Mesendoderm (in vitro differentiated cells): ENCODE data around the gene GPT2.
A peak's percentile ranks its signal among the peaks of the same experiment; 100 is the strongest.

ENCODE experiments used
- DNase-seq: peaks from one replicate; pipeline ENCODE4 v3.0.0; 2013
- H2AK5ac ChIP-seq: 2 replicates; pipeline ENCODE4 v1.6.1; 2013; ENCODE audit warnings: low read length, inconsistent platforms
- H2BK120ac ChIP-seq: 2 replicates; pipeline ENCODE4 v1.6.1; 2013; ENCODE audit warnings: low read depth, mild to moderate bottlenecking, low read length, moderate library complexity, mixed read lengths
- H2BK15ac ChIP-seq: replicated peaks from 2 replicates; pipeline ENCODE4 v1.6.1; 2013; ENCODE audit warnings: low read depth, mild to moderate bottlenecking, moderate library complexity
- H2BK5ac ChIP-seq: 2 replicates; pipeline ENCODE4 v1.6.1; 2013; ENCODE audit warnings: low read length, inconsistent platforms
- H3K18ac ChIP-seq: 2 replicates; pipeline ENCODE4 v1.6.1; 2013; ENCODE audit warnings: mild to moderate bottlenecking, low read length, mixed read lengths
- H3K23ac ChIP-seq: one replicate; pipeline ENCODE4 v1.6.1; 2013; ENCODE audit warnings: low read length
- H3K27ac ChIP-seq: 2 replicates; pipeline ENCODE4 v1.5.1; 2013; ENCODE audit warnings: low read depth, mild to moderate bottlenecking, inconsistent platforms, low read length, moderate library complexity
- H3K27me3 ChIP-seq: 2 replicates; pipeline ENCODE4 v1.6.1; 2013; ENCODE audit warnings: low read length, control low read depth, mild to moderate bottlenecking, inconsistent platforms; ENCODE audit not compliant: insufficient read depth, poor library complexity
- H3K36me3 ChIP-seq: 2 replicates; pipeline ENCODE4 v1.6.1; 2013; ENCODE audit warnings: low read length, inconsistent platforms; ENCODE audit not compliant: control insufficient read depth, insufficient read depth
- H3K4ac ChIP-seq: one replicate; pipeline ENCODE4 v1.6.1; 2013; ENCODE audit warnings: low read depth, mild to moderate bottlenecking, low read length, moderate library complexity
- H3K4me1 ChIP-seq: 2 replicates; pipeline ENCODE4 v1.6.1; 2013; ENCODE audit warnings: low read depth, low read length, inconsistent platforms; ENCODE audit not compliant: control insufficient read depth
- H3K4me2 ChIP-seq: 2 replicates; pipeline ENCODE4 v1.6.1; 2013; ENCODE audit warnings: low read length
- H3K4me3 ChIP-seq: 2 replicates; pipeline ENCODE4 v1.5.1; 2013; ENCODE audit warnings: mild to moderate bottlenecking, low read length
- H3K56ac ChIP-seq: one replicate; pipeline ENCODE4 v1.6.1; 2013; ENCODE audit warnings: low read length
- H3K79me1 ChIP-seq: 2 replicates; pipeline ENCODE4 v1.6.1; 2013; ENCODE audit warnings: low read length, inconsistent platforms
- H3K79me2 ChIP-seq: 2 replicates; pipeline ENCODE4 v1.6.1; 2013; ENCODE audit warnings: mild to moderate bottlenecking, low read length; ENCODE audit not compliant: control insufficient read depth, insufficient read depth
- H3K9ac ChIP-seq: 2 replicates; pipeline ENCODE4 v1.6.1; 2013; ENCODE audit warnings: low read length, inconsistent platforms
- H4K5ac ChIP-seq: one replicate; pipeline ENCODE4 v1.6.1; 2013; ENCODE audit warnings: low read length
- H4K8ac ChIP-seq: one replicate; pipeline ENCODE4 v1.6.1; 2013; ENCODE audit warnings: low read depth, mild to moderate bottlenecking, control low read depth, low read length, moderate library complexity
- WGBS: extraction: QIAGEN DNeasy Blood & Tissue Kit; methylation state at CpG from one replicate; pipeline ENCODE4 v1.1.7; 2013; ENCODE audit warnings: low lambda C conversion rate, missing lambda C conversion rate; ENCODE audit not compliant: insufficient coverage; ENCODE audit errors: extremely low coverage; 5-methylcytosine and 5-hydroxymethylcytosine counted together

Gene GPT2

DNA sequence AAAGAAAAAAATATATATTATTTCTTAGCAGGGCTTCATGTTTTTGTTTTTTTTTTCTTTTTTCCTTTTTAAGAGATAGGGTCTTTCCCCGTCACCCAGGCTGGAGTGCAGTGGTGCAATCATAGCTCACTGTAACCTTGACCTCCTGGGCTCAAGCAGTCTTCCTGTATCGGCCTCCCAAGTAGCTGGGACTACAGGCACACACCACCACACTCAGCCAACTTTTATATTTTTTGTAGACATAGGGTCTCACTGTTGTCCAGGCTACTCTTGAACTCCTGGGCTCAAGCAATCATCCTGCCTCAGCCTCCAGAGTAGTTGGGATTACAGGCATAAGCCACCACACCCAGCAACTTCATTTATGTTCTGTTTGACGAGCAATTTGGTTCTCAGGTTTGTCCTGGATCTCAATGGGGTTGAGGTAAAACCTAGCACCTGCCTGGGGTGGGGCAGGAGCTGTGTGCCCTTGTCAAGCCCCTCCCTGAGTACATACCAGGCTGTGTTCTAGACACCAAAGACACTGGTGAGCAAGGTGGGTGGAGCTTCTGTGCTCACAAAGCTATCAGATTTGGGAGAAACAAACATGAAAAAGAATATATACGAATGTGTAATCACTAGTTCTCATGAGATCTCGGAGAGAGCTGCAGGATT is 19.2 kb downstream of the GPT2 start:
- Histone ChIP-seq H3K79me1 (peaks cover 3% of the 10 kb centered on the region), H3K4ac (no peak overlapping the region), H3K36me3 (peaks cover 6% of the 10 kb centered on the region), H3K9ac (no peak overlapping the region), H3K27ac (no peak overlapping the region), H4K5ac (no peak overlapping the region), H3K4me1 (no peaks in the 10 kb centered on the region), H2BK120ac (no peak overlapping the region), H3K56ac (no peak overlapping the region), H2AK5ac (no peak overlapping the region), H4K8ac (no peak overlapping the region), H2BK15ac (no peak overlapping the region), H3K79me2 (no peaks in the 10 kb centered on the region), H2BK5ac (no peak overlapping the region), H3K27me3 (no peaks in the 10 kb centered on the region), H3K4me2 (no peak overlapping the region), H3K23ac (no peak overlapping the region), H3K4me3 (no peak overlapping the region), H3K18ac (no peak overlapping the region)
- no peak for DNase-seq
- WGBS, result no CpG with 5 or more reads among the region's 5 CpGs

DNA sequence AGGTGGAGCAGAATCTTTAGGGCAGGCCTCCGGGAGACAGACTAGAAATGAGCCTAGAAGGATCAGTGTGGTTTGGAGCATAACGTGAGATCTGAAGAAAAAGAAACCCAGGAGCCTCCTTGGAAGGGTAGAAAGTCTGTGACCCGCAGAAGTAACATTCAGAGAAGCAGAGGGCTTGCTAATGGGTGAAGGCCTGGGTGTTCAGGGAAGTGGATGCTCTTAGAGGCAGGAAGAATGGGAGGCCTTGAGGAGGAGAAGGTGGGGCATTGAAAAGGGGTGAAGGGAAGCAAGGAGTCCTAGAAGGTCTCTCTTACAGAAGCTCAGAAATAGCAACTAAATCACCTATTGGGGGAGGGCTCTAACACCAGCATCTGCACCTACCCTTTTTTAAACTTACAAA is 20.3 kb downstream of the GPT2 start:
- H3K23ac ChIP-seq, result no peak overlapping the region

DNA sequence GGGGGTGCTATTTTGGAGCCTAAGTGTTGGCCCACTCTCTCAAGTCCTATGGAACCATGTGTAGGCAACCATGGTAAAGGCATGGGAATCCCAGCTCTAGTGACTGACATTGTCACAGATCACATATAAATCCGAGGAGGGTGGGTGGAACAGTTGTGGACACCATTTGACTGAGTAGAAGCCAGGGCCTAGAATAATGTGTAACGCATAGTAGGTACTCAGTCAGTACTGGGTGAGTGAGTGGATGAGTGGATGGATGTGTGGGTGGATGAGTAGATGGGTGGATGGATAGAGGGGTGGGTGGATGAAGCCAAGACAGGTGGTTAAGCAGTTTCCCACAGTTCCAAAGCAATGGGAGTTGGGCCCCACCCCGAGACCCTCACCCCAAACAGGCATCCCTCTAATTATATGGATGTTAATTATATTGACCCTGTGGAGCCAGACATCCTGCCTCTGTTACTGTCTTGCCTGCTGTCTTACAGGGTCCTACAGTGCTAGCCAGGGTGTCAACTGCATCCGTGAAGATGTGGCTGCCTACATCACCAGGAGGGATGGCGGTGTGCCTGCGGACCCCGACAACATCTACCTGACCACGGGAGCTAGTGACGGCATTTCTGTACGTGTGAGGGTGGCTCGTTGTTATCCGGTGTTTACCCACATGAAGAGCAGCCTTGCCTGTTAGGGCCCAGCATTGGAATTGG is 22.3 kb downstream of the GPT2 start:
- no peak overlapping the region for H2AK5ac ChIP-seq
- no peak overlapping the region for H2BK5ac ChIP-seq
- no peak overlapping the region for H3K27ac ChIP-seq
- H3K4me3 ChIP-seq, result no peak overlapping the region
- H3K36me3 ChIP-seq, result peaks cover 5% of the 10 kb centered on the region
- no peak overlapping the region for H2BK120ac ChIP-seq
- no peak overlapping the region for H3K4ac ChIP-seq
- no peak overlapping the region for H3K4me2 ChIP-seq
- H3K79me1 ChIP-seq, result no peaks in the 10 kb centered on the region
- H3K27me3 ChIP-seq, result no peaks in the 10 kb centered on the region
- H3K4me1 ChIP-seq, result no peaks in the 10 kb centered on the region
- H3K18ac ChIP-seq, result no peak overlapping the region
- H2BK15ac ChIP-seq, result no peak overlapping the region
- no peaks in the 10 kb centered on the region for H3K79me2 ChIP-seq
- no peak overlapping the region for H3K23ac ChIP-seq
- H3K56ac ChIP-seq, result no peak overlapping the region
- H4K8ac ChIP-seq, result no peak overlapping the region
- no peak overlapping the region for H3K9ac ChIP-seq
- no CpG with 5 or more reads among the region's 12 CpGs for WGBS
- no peak overlapping the region for H4K5ac ChIP-seq
- no peak for DNase-seq

More for the DNA sequence above, 20.3 kb downstream of the GPT2 start:
- Histone ChIP-seq H2BK15ac (no peak overlapping the region), H3K79me2 (no peaks in the 10 kb centered on the region), H2AK5ac (no peak overlapping the region), H3K9ac (no peak overlapping the region), H3K27ac (no peak overlapping the region), H3K4me2 (no peak overlapping the region), H4K5ac (no peak overlapping the region), H3K79me1 (no peaks in the 10 kb centered on the region), H3K27me3 (no peaks in the 10 kb centered on the region), H2BK120ac (no peak overlapping the region), H3K56ac (no peak overlapping the region), H2BK5ac (no peak overlapping the region), H3K18ac (no peak overlapping the region), H4K8ac (no peak overlapping the region), H3K4me1 (no peaks in the 10 kb centered on the region), H3K36me3 (peaks cover 6% of the 10 kb centered on the region), H3K4me3 (no peak overlapping the region), H3K4ac (no peak overlapping the region)
- no CpG with 5 or more reads among the region's 3 CpGs for WGBS
- no peak for DNase-seq

DNA sequence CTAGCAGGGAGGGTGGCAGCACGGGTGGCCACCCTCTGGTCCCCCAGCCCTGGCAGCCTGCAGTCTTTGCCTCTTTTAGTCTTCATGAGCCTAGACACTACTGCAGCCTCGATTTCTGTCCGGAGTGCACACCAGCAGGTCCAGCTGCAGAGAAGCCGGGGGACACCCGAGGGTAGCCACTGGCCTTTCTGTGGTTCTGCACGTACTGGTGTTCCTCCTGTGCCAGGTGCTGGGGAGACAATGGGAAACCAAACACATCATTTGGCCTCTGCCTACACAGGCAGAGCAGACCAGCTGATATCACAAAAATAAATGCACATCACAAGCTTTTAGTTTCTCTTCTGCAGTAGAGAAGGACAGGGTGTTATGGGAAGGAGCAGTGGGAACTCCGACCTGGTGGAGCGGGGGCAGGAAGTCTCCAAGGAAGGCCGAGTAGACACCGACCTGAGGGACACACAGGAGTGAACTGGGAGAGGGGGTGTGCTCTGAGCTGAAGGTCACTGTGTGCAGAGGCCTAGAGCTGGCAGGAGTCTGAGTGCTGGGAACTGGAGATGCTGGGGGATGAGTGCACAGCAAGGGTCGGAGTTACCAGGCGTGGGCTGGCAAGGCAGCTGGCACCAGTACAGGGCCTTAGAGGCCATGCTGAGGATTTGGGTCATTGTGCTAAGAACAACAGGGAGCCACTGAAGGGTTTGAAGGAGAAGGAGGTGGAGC is 23.1 kb downstream of the GPT2 start:
- no peak overlapping the region for H2BK120ac ChIP-seq
- H2BK15ac ChIP-seq, result no peak overlapping the region
- peaks cover 7% of the 10 kb centered on the region for H3K36me3 ChIP-seq
- no peak overlapping the region for H3K18ac ChIP-seq
- H3K4me2 ChIP-seq, result no peak overlapping the region
- no peak overlapping the region for H3K23ac ChIP-seq
- H3K56ac ChIP-seq, result no peak overlapping the region
- no peak overlapping the region for H4K8ac ChIP-seq
- no peaks in the 10 kb centered on the region for H3K4me1 ChIP-seq
- H4K5ac ChIP-seq, result no peak overlapping the region
- no peaks in the 10 kb centered on the region for H3K79me1 ChIP-seq
- DNase-seq, result no peak
- no peaks in the 10 kb centered on the region for H3K27me3 ChIP-seq
- WGBS, result no CpG with 5 or more reads among the region's 12 CpGs
- H3K79me2 ChIP-seq, result no peaks in the 10 kb centered on the region
- H2BK5ac ChIP-seq, result no peak overlapping the region
- no peak overlapping the region for H3K9ac ChIP-seq
- H3K4me3 ChIP-seq, result no peak overlapping the region
- no peak overlapping the region for H2AK5ac ChIP-seq
- no peak overlapping the region for H3K4ac ChIP-seq
- no peak overlapping the region for H3K27ac ChIP-seq

DNA sequence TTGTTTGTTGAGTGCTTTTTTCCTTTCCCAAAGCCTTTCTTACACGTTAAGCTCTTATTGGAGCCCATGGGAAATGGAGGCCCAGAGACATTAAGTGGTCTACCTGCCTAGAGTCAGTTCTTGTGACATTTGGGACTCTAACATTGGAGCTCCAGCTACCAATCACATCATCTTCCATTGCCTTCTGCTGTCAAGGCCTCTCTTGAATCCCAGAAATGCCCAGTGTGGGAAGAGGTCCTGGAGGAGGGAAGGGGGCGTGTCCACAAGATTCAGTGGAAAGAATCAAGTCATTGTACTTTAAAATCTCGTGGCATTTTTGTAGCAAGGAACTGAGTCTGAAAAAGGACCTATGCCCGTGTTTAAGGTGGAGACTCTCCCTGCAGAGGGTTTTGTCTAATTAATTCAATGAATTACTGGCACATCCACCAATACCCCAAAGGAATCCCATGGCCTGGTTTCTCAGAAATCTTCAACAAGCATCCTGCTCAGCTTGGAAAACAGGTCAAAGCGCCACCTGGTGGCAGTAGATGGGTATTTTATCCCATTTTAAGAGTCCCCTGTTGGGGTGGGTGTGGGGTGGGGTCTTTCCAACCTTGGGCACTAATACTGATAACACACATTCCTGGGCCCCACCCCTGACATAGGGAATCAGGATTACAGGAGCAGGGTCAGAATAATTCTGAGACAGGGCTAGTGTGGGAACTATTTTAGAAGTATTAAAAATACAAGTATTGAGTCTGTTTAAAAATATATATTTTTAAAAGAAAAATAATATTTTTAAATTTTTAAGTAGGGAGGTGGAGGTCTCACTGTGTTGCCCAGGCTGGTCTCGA is 24.6 kb downstream of the GPT2 start:
- no peak overlapping the region for H3K4me3 ChIP-seq
- no peak overlapping the region for H3K18ac ChIP-seq
- WGBS, result no CpG with 5 or more reads among the region's 6 CpGs
- DNase-seq, result peak; percentile 86
- H3K79me1 ChIP-seq, result no peaks in the 10 kb centered on the region
- no peaks in the 10 kb centered on the region for H3K4me1 ChIP-seq
- no peak overlapping the region for H3K4ac ChIP-seq
- H3K9ac ChIP-seq, result no peak overlapping the region
- no peak overlapping the region for H2AK5ac ChIP-seq
- no peak overlapping the region for H3K27ac ChIP-seq
- H4K8ac ChIP-seq, result no peak overlapping the region
- no peak overlapping the region for H2BK120ac ChIP-seq
- no peak overlapping the region for H2BK5ac ChIP-seq
- H3K36me3 ChIP-seq, result peaks cover 9% of the 10 kb centered on the region
- H3K79me2 ChIP-seq, result no peaks in the 10 kb centered on the region
- H3K56ac ChIP-seq, result no peak overlapping the region
- no peaks in the 10 kb centered on the region for H3K27me3 ChIP-seq
- H3K4me2 ChIP-seq, result no peak overlapping the region
- no peak overlapping the region for H2BK15ac ChIP-seq
- H4K5ac ChIP-seq, result no peak overlapping the region
- no peak overlapping the region for H3K23ac ChIP-seq
